GM12878 (cell line): ENCODE results near the gene B9D2.

Experiments used
- CHD4 ChIP-seq: fragments of 200-600 bp; sonication (generic); IDR thresholded peaks from 2 replicates; pipeline ENCODE4 v1.6.1; 2016; ENCODE audit warnings: mild to moderate bottlenecking
- EGR1 ChIP-seq, 2 experiments: IDR thresholded peaks; 1 replicate in 1 of 2; 2 replicates in 1 of 2; pipeline ENCODE4 v1.6.1; 2011 to 2012; ENCODE audit warnings: low read depth in 2 of 2, low read length in 2 of 2, borderline replicate concordance in 1 of 2, mild to moderate bottlenecking in 1 of 2, moderate library complexity in 1 of 2
- EZH2 ChIP-seq: IDR thresholded peaks from 2 replicates; pipeline ENCODE4 v1.6.1; 2012; ENCODE audit warnings: low read depth, mild to moderate bottlenecking, control low read depth, inconsistent platforms, low read length, borderline replicate concordance; ENCODE audit not compliant: control insufficient read depth
- POLR2A ChIP-seq: IDR thresholded peaks from 2 replicates; pipeline ENCODE4 v1.6.1; 2011; ENCODE audit warnings: low read depth, mild to moderate bottlenecking, low read length
- RFX5 ChIP-seq: IDR thresholded peaks from 2 replicates; pipeline ENCODE4 v1.6.1; 2011; ENCODE audit warnings: low read depth, low read length, improper control_type of control experiment
- SIN3A ChIP-seq: IDR thresholded peaks from 2 replicates; pipeline ENCODE4 v1.6.1; 2012; ENCODE audit warnings: low read depth, low read length, improper control_type of control experiment
- SMC3 ChIP-seq: IDR thresholded peaks from 2 replicates; pipeline ENCODE4 v1.6.1; 2011; ENCODE audit warnings: low read length, improper control_type of control experiment, borderline replicate concordance
- SUZ12 ChIP-seq: fragments of 200-600 bp; sonication (generic); IDR thresholded peaks from one replicate; pipeline ENCODE4 v1.6.1; 2018; ENCODE audit warnings: antibody characterized with exemption, mild to moderate bottlenecking; ENCODE audit not compliant: unreplicated experiment
- ZNF274 ChIP-seq: IDR thresholded peaks from one replicate; pipeline ENCODE4 v1.8.0; 2011; ENCODE audit not compliant: insufficient read length, insufficient read depth
- TF ChIP-seq, protein P1 (sequence below): fragments of 150-350 bp; IDR thresholded peaks from 2 replicates; pipeline ENCODE4 v1.6.1; 2014; ENCODE audit warnings: mild to moderate bottlenecking, low read depth, low read length
- TF ChIP-seq, protein P2 (sequence below), 3 experiments: IDR thresholded peaks in 2 of 3; conservative IDR thresholded peaks in 1 of 3; 2 replicates each; pipeline ENCODE4 v1.5.1; 2011; ENCODE audit warnings: low read depth in 3 of 3, low read length in 3 of 3, mild to moderate bottlenecking in 3 of 3, control low read depth in 2 of 3, moderate library complexity in 2 of 3, inconsistent platforms in 1 of 3, mixed read lengths in 1 of 3; ENCODE audit not compliant: control insufficient read depth in 2 of 3, insufficient read depth in 1 of 3; ENCODE audit errors: extremely low read depth in 1 of 3
- TF ChIP-seq, protein P3 (sequence below): IDR thresholded peaks from 2 replicates; pipeline ENCODE4 v1.6.1; 2012; ENCODE audit warnings: low read depth, low read length, improper control_type of control experiment
- TF ChIP-seq, protein P4 (sequence below): IDR thresholded peaks from 2 replicates; pipeline ENCODE4 v1.6.1; 2012; ENCODE audit warnings: low read depth, low read length, improper control_type of control experiment
- TF ChIP-seq, protein P5 (sequence below): IDR thresholded peaks from 2 replicates; pipeline ENCODE4 v1.6.1; 2011; ENCODE audit warnings: mild to moderate bottlenecking, low read depth, low read length, moderate library complexity; ENCODE audit not compliant: insufficient replicate concordance

DNA sequence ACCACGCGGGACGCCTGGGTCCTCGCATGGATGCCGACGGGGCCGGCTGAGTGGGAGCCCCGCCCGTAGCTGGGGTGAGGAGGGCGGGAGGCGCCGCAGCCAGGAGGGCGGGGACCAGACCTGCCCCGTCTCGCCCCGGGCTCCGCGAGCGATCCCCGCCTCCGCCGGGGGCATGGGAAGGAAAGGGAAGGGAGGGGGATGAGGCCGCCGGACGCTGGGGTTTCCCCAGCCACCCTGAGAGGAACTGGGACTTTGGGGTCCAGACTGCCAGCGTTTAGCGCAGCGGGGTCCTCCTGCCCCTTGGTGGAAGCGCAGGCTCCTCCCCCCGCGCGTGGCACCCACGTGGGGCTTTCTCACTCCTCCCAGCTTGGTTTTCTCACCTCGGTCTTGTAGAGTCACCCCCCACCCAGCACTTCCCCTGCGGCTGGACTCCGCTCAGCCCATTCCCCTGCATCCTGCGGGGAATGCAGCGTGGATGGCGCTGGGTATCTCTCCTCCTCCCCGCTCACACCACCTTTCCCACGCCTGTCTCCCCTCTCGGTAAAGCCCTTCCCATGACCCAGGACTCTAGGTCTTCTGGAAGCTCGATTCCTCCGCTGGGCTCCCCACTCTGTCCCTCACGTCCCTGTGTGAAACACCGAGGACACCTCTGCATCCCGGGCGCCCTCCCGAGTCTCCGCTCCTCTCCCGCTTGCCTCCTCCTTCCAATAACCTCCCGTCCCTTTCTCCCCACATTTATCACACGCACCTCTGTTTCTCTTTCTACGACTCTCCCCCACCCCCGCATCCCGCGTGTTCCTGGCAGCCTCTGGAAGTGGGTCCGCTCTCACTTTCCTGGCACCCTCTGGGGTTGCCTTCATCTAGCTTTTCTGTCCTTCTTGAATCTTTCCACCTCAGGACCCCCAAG is 12.4 kb downstream of the B9D2 start:
- TF ChIP-seq, protein P1, sequence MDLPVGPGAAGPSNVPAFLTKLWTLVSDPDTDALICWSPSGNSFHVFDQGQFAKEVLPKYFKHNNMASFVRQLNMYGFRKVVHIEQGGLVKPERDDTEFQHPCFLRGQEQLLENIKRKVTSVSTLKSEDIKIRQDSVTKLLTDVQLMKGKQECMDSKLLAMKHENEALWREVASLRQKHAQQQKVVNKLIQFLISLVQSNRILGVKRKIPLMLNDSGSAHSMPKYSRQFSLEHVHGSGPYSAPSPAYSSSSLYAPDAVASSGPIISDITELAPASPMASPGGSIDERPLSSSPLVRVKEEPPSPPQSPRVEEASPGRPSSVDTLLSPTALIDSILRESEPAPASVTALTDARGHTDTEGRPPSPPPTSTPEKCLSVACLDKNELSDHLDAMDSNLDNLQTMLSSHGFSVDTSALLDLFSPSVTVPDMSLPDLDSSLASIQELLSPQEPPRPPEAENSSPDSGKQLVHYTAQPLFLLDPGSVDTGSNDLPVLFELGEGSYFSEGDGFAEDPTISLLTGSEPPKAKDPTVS, result no peak
- TF ChIP-seq, protein P2, sequence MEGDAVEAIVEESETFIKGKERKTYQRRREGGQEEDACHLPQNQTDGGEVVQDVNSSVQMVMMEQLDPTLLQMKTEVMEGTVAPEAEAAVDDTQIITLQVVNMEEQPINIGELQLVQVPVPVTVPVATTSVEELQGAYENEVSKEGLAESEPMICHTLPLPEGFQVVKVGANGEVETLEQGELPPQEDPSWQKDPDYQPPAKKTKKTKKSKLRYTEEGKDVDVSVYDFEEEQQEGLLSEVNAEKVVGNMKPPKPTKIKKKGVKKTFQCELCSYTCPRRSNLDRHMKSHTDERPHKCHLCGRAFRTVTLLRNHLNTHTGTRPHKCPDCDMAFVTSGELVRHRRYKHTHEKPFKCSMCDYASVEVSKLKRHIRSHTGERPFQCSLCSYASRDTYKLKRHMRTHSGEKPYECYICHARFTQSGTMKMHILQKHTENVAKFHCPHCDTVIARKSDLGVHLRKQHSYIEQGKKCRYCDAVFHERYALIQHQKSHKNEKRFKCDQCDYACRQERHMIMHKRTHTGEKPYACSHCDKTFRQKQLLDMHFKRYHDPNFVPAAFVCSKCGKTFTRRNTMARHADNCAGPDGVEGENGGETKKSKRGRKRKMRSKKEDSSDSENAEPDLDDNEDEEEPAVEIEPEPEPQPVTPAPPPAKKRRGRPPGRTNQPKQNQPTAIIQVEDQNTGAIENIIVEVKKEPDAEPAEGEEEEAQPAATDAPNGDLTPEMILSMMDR (IDR thresholded peaks at IDR 0.05 in 2 of 3, conservative IDR thresholded peaks at IDR 0.05 in 1 of 3; ENCODE audit: control insufficient read depth in 2 of 3, extremely low read depth in 1 of 3, insufficient read depth in 1 of 3, low read depth in 3 of 3, low read length in 3 of 3), result no peak
- TF ChIP-seq EZH2, result no peak
- TF ChIP-seq, protein P3, sequence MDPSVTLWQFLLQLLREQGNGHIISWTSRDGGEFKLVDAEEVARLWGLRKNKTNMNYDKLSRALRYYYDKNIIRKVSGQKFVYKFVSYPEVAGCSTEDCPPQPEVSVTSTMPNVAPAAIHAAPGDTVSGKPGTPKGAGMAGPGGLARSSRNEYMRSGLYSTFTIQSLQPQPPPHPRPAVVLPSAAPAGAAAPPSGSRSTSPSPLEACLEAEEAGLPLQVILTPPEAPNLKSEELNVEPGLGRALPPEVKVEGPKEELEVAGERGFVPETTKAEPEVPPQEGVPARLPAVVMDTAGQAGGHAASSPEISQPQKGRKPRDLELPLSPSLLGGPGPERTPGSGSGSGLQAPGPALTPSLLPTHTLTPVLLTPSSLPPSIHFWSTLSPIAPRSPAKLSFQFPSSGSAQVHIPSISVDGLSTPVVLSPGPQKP, result 0 out of 2 replicates have a peak, but pooled peaks have one; percentile 31
- TF ChIP-seq SUZ12, result no peak
- no peak for TF ChIP-seq SMC3
- no peak for TF ChIP-seq RFX5
- peak; percentile 69 for TF ChIP-seq POLR2A
- TF ChIP-seq ZNF274, result no peak
- TF ChIP-seq, protein P4, sequence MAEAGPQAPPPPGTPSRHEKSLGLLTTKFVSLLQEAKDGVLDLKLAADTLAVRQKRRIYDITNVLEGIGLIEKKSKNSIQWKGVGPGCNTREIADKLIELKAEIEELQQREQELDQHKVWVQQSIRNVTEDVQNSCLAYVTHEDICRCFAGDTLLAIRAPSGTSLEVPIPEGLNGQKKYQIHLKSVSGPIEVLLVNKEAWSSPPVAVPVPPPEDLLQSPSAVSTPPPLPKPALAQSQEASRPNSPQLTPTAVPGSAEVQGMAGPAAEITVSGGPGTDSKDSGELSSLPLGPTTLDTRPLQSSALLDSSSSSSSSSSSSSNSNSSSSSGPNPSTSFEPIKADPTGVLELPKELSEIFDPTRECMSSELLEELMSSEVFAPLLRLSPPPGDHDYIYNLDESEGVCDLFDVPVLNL, result no peak
- no peak; the same call in 1 of the 2 replicates for TF ChIP-seq SIN3A
- TF ChIP-seq CHD4, result no peak
- peak in 1 of 2 experiments; percentile 74; a peak in 2 of 3 replicates for TF ChIP-seq EGR1 (IDR thresholded peaks at IDR 0.05; ENCODE audit: borderline replicate concordance in 1 of 2, low read depth in 2 of 2, low read length in 2 of 2)
- TF ChIP-seq, protein P5, sequence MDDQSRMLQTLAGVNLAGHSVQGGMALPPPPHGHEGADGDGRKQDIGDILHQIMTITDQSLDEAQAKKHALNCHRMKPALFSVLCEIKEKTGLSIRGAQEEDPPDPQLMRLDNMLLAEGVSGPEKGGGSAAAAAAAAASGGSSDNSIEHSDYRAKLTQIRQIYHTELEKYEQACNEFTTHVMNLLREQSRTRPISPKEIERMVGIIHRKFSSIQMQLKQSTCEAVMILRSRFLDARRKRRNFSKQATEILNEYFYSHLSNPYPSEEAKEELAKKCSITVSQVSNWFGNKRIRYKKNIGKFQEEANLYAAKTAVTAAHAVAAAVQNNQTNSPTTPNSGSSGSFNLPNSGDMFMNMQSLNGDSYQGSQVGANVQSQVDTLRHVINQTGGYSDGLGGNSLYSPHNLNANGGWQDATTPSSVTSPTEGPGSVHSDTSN, result no peak
